ENCODE data around the gene CCDC180.

DNA sequence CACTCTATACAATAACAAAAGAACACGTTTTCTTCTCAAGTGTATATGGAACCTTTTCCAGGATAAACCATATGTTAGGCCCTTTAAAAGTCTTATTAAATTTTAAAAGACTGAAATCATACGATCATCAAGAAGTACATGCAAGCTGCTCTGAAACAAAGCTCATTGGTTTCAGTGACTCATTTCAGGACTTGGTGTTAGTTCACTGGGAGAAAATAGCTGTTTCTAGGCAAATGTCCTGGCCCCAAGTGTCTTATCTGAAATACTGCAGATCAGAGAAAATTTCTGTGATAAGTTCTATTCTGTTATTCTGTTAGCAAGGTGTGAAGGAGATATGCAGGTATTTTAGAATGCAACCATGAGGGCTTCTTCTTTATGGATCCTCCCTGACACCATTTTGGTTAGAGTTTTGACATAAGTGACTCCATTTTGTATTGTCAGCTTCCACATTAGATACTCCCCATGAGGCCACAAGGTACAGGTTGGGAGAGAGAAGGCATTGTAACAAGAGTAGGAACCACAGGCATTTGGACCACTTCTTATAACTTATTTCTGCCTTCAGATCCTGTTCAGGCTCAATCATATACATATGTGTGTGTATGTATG, 7.5 kb upstream of the CCDC180 start:
- TF ChIP-seq, protein P1, sequence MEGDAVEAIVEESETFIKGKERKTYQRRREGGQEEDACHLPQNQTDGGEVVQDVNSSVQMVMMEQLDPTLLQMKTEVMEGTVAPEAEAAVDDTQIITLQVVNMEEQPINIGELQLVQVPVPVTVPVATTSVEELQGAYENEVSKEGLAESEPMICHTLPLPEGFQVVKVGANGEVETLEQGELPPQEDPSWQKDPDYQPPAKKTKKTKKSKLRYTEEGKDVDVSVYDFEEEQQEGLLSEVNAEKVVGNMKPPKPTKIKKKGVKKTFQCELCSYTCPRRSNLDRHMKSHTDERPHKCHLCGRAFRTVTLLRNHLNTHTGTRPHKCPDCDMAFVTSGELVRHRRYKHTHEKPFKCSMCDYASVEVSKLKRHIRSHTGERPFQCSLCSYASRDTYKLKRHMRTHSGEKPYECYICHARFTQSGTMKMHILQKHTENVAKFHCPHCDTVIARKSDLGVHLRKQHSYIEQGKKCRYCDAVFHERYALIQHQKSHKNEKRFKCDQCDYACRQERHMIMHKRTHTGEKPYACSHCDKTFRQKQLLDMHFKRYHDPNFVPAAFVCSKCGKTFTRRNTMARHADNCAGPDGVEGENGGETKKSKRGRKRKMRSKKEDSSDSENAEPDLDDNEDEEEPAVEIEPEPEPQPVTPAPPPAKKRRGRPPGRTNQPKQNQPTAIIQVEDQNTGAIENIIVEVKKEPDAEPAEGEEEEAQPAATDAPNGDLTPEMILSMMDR (IDR thresholded peaks at IDR 0.05; ENCODE audit: poor library complexity), result no peak
- no peak for TF ChIP-seq EZH2phosphoT487 (IDR thresholded peaks at IDR 0.05; ENCODE audit: low read depth, severe bottlenecking, unreplicated experiment)

Data from hepatocyte (in vitro differentiated cells).